Measurements from ENCODE around the gene DCST1. TPM values are rescaled to one million over a fixed set of nuclear protein-coding genes. Genes with fewer than 3 reads are reported as not detected.

Gene DCST1
- total RNA-seq, 1 experiment from 2014 or later: not detected

- in situ Hi-C loops (cut with HindIII; ENCODE audit: low sequenced_read_pairs): no loop called here
- no peak for DNase-seq (ENCODE audit: low spot score)
These were observed 15.1 kb downstream of the DCST1 start for GRCh38 chr1:155048449-155049334.

- DNase-seq (ENCODE audit: low spot score): no peak
- in situ Hi-C loops (cut with HindIII; ENCODE audit: low sequenced_read_pairs): no loop called here
These were observed 16.3 kb downstream of the DCST1 start for GRCh38 chr1:155049651-155050559.

GRCh38 chr1:155050560-155051341 lies 17.1 kb downstream of the DCST1 start, which contains the start of gene ADAM15:
TSS of gene ADAM15 (plus strand) at chr1:155051316. CDS start at chr1:155051387, 71 bp downstream.
- DNase-seq (ENCODE audit: low spot score): peak; percentile 71
- in situ Hi-C loops (cut with HindIII; ENCODE audit: low sequenced_read_pairs): no loop called here

DNA sequence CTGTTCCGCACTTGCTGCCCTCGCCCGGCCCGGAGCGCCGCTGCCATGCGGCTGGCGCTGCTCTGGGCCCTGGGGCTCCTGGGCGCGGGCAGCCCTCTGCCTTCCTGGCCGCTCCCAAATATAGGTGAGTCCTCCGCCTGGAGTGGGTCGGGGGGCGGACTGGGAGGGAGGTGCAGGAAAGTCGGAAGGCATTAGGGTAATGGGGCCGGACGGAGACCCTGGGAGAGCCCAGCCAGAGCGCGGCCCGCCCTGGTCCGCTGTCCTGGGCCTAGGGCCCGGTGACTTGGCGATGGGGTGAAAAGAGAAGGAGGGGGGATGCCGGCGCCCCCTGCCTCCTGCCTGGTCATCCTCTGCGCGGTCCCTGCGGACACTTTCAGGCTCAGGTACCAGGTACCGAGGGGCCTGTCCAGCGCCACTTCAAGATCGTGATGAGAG lies 17.7 kb downstream of the DCST1 start:
- in situ Hi-C loops (cut with HindIII; ENCODE audit: low sequenced_read_pairs): no loop called here
- DNase-seq (ENCODE audit: low spot score): no peak

DNA sequence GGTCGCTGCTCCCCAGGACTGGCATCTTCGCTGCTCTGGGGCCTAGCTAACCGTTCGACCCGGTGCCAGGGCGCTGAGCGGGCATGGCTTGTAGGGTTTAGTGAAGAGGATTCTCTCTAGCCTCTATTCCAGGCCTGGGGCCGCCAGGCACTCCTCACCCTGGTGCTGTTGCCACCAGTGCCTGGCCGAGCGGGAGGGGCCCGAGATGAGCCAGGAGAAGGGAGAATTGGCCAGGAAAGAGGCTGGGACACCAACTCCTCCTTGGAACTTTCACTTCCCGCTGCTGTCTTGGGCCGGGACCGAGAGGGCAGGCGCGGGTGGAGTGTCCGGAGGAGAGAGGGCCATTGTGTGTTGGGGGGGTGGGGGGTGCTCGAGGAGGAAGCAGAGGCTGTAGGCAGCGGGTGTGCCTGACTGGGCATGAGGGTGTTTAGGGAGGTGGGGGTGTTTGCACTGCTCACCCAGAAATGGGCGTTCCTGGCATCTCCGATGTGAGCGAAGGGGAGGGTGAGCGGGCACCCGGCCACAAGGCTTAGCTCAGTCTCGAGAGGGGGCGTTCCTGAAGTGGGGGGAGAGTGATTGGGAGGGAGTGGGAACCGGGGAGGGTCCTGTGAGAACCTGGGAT lies 18.3 kb downstream of the DCST1 start:
- peak; percentile 56 for DNase-seq (ENCODE audit: low spot score)
- in situ Hi-C loops (cut with HindIII; ENCODE audit: low sequenced_read_pairs): no loop called here

DNA sequence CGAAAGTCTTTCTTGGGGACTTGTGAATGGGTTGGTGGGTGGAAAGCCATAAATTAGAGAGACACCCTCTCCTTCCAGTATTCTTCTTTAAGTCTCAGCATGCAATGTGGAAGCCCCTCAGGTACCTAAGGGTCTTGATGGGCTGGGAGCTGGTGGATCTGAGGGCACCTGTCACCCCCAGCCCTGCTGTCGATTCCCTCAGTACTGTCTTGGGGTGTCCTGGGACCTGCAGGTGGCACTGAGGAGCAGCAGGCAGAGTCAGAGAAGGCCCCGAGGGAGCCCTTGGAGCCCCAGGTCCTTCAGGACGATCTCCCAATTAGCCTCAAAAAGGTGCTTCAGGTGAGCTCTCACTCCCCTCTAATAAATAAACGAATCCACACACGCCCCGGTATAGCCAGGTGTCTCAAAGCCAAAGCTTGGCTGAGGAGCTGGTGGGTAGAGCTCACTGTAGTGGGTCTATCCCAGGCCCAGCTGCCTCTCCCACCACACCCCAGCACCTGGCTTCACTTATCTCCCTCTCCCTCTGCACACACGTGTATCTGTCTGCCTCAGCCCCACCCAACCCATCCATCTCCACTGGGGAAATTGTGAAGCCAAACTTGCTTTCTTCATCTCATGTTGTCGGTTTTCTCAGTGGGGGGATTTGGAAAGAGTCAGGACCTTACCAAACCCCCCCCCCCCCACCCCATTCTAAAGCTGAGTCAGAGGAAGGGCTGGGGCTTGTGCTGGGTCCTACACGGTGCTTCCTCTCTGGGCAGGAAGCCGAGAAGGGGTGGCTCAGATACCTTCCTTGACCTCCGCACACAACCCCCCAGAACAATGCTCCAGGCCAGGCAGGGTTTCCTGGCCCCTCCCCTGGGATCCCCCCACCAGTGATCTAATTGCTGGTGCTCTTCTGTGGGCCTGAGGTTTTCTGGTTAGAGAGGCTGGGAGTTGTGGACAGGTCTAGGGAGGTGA lies 19.1 kb downstream of the DCST1 start:
- in situ Hi-C loops (cut with HindIII; ENCODE audit: low sequenced_read_pairs): no loop called here
- DNase-seq (ENCODE audit: low spot score): no peak

- in situ Hi-C loops (cut with HindIII; ENCODE audit: low sequenced_read_pairs): no loop called here
- DNase-seq (ENCODE audit: low spot score): no peak
These were observed 20.0 kb downstream of the DCST1 start for GRCh38 chr1:155053531-155054105.

GRCh38 chr1:155057104-155057503 lies 23.5 kb downstream of the DCST1 start:
- in situ Hi-C loops (cut with HindIII; ENCODE audit: low sequenced_read_pairs): no loop called here
- no peak for DNase-seq (ENCODE audit: low spot score)

GRCh38 chr1:155057788-155058211 lies 24.2 kb downstream of the DCST1 start:
- in situ Hi-C loops (cut with HindIII; ENCODE audit: low sequenced_read_pairs): no loop called here
- DNase-seq (ENCODE audit: low spot score): no peak

GRCh38 chr1:155060736-155061135 lies 27.1 kb downstream of the DCST1 start:
- in situ Hi-C loops (cut with HindIII; ENCODE audit: low sequenced_read_pairs): no loop called here
- DNase-seq (ENCODE audit: low spot score): no peak

DNA sequence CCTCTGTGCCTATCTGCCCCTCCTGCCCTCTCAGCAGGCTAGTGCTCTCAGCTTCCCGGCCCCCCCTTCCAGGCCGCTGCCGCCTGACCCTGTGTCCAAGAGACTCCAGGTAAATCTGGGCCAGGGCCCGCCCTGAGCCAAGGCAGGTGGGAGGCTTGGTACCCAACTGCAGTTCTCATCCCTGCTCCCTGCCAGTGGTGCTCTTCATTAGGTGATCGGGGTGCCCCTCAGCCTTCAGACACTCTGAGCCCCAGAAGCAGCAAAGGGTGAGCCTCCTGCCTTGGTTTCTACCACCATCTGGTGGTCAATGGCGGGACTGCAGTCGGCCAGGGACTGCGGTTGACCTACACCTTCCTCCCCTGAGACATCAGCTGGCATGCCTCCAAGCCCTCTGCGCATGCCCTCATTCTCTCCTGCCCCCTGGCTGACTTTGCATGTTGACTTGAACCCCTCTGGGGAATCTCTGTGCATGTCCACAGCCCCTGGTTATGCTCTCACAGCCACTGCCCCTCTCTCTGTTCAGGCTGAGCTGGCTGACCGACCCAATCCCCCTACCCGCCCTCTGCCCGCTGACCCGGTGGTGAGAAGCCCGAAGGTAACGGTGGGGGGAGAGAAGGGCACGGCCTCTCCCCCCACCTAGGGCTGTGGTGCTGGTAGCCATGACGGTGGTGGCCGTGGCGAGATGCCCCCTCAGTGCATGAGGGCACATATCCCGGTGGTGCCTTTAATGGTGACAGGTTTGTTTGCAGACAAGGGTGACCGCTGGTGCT lies 27.9 kb downstream of the DCST1 start:
- in situ Hi-C loops (cut with HindIII; ENCODE audit: low sequenced_read_pairs): no loop called here

DNA sequence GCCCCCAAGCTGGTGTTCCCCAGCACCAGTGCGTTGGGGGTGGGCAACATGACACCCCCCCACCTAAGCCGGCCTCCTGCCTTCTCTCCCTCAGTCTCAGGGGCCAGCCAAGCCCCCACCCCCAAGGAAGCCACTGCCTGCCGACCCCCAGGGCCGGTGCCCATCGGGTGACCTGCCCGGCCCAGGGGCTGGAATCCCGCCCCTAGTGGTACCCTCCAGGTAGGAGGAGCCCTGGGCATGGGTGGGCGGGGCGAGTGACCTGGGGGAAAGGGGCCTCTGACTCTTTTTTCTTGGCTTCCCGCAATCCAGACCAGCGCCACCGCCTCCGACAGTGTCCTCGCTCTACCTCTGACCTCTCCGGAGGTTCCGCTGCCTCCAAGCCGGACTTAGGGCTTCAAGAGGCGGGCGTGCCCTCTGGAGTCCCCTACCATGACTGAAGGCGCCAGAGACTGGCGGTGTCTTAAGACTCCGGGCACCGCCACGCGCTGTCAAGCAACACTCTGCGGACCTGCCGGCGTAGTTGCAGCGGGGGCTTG lies 28.6 kb downstream of the DCST1 start:
- no peak for DNase-seq (ENCODE audit: low spot score)
- in situ Hi-C loops (cut with HindIII; ENCODE audit: low sequenced_read_pairs): no loop called here

More for the DNA sequence above, 27.9 kb downstream of the DCST1 start:
- DNase-seq (ENCODE audit: low spot score): peak; percentile 83

- peak; percentile 59 for DNase-seq (ENCODE audit: low spot score)
- in situ Hi-C loops (cut with HindIII; ENCODE audit: low sequenced_read_pairs): no loop called here
These were observed 29.2 kb downstream of the DCST1 start for GRCh38 chr1:155062702-155063411.

GRCh38 chr1:155063550-155064110 lies 30.0 kb downstream of the DCST1 start, which contains the start of gene EFNA4:
TSS of gene EFNA4 (plus strand) at chr1:155063740. CDS start at chr1:155063824, 84 bp downstream.
- peak; percentile 67 for DNase-seq (ENCODE audit: low spot score)
- in situ Hi-C loops (cut with HindIII; ENCODE audit: low sequenced_read_pairs): no loop called here

- in situ Hi-C loops (cut with HindIII; ENCODE audit: low sequenced_read_pairs): no loop called here
- DNase-seq (ENCODE audit: low spot score): no peak
These were observed 30.6 kb downstream of the DCST1 start for GRCh38 chr1:155064111-155064831.

Data from G401 (cell line).